HG02852 (cell line): ENCODE data around the gene ARF1.
A peak's percentile ranks its signal among the peaks of the same experiment; 100 is the strongest.

Experiments
- ATAC-seq: cut with Tn5 transposase; IDR thresholded peaks from one replicate; pipeline ENCODE4 v1.9.1; 2021; ENCODE audit warnings: mild to moderate bottlenecking, moderate library complexity; ENCODE audit not compliant: unreplicated experiment

The ARF1 gene

GRCh38 chr1:228082214-228082917 is at the start of gene ARF1:
Gene ARF1, plus strand, starts transcription at chr1:228082708. Its CDS starts 14,407 bp downstream, at chr1:228097115.
- peak; percentile 75 for ATAC-seq

GRCh38 chr1:228033376-228033775 is 49.1 kb upstream of the ARF1 start:
- ATAC-seq: no peak

GRCh38 chr1:228034954-228035837 is 47.3 kb upstream of the ARF1 start:
- no peak for ATAC-seq

- ATAC-seq: no peak
Observed at GRCh38 chr1:228035844-228036243, 46.7 kb upstream of the ARF1 start.

GRCh38 chr1:228036701-228037231 is 45.7 kb upstream of the ARF1 start:
- no peak for ATAC-seq

GRCh38 chr1:228037401-228038386 is 44.8 kb upstream of the ARF1 start:
- peak; percentile 84 for ATAC-seq

GRCh38 chr1:228038387-228039005 is 44.0 kb upstream of the ARF1 start:
- no peak for ATAC-seq

- no peak for ATAC-seq
Observed at GRCh38 chr1:228039006-228039903, 43.3 kb upstream of the ARF1 start.

- no peak for ATAC-seq
Observed at GRCh38 chr1:228039986-228040385, 42.5 kb upstream of the ARF1 start.

GRCh38 chr1:228041316-228041715 is 41.2 kb upstream of the ARF1 start:
- no peak for ATAC-seq

GRCh38 chr1:228042508-228042907 is 40.0 kb upstream of the ARF1 start:
- ATAC-seq: no peak

- no peak for ATAC-seq
Observed at GRCh38 chr1:228043281-228043848, 39.1 kb upstream of the ARF1 start.

GRCh38 chr1:228044961-228045360 is 37.5 kb upstream of the ARF1 start:
- no peak for ATAC-seq

GRCh38 chr1:228045405-228045804 is 37.1 kb upstream of the ARF1 start:
- no peak for ATAC-seq

GRCh38 chr1:228045871-228046270 is 36.6 kb upstream of the ARF1 start:
- ATAC-seq: no peak

- no peak for ATAC-seq
Observed at GRCh38 chr1:228046421-228047182, 35.9 kb upstream of the ARF1 start.

- ATAC-seq: no peak
Observed at GRCh38 chr1:228047183-228047466, 35.4 kb upstream of the ARF1 start.

- ATAC-seq: no peak
Observed at GRCh38 chr1:228048120-228048519, 34.4 kb upstream of the ARF1 start.
